Neural progenitor cell (in vitro differentiated cells): ENCODE results near the gene MDM4. TPM values are rescaled to one million over a fixed set of nuclear protein-coding genes. Genes with fewer than 3 reads are reported as not detected.

Experiments used
- DNase-seq: peaks from one replicate; pipeline ENCODE4 v3.0.0-alpha.2; 2016; ENCODE audit warnings: low spot score
- H2AFZ ChIP-seq: fragments of 200-600 bp; sonication (generic); replicated peaks from 2 replicates; pipeline ENCODE4 v1.6.1; 2016; ENCODE audit warnings: antibody characterized with exemption
- H3F3A ChIP-seq: fragments of 200-600 bp; sonication (generic); 2 replicates; pipeline ENCODE4 v1.6.1; 2016; ENCODE audit warnings: antibody characterized with exemption, low read depth
- H3K27ac ChIP-seq: fragments of 200-600 bp; sonication (generic); 2 replicates; pipeline ENCODE4 v1.5.1; 2016; ENCODE audit warnings: mild to moderate bottlenecking
- H3K27me3 ChIP-seq: fragments of 200-600 bp; sonication (generic); 2 replicates; pipeline ENCODE4 v1.6.1; 2016; ENCODE audit warnings: mild to moderate bottlenecking, moderate library complexity
- H3K36me3 ChIP-seq: fragments of 200-600 bp; sonication (generic); 2 replicates; pipeline ENCODE4 v1.5.1; 2016
- H3K4me1 ChIP-seq: fragments of 200-600 bp; sonication (generic); 2 replicates; pipeline ENCODE4 v1.6.1; 2016; ENCODE audit warnings: mixed run types
- H3K4me2 ChIP-seq: fragments of 200-600 bp; sonication (generic); 2 replicates; pipeline ENCODE4 v1.6.1; 2016
- H3K4me3 ChIP-seq: fragments of 200-600 bp; sonication (generic); 2 replicates; pipeline ENCODE4 v1.5.1; 2016
- H3K79me2 ChIP-seq: fragments of 200-600 bp; sonication (generic); 2 replicates; pipeline ENCODE4 v1.6.1; 2016; ENCODE audit warnings: low read depth
- H3K9ac ChIP-seq: fragments of 200-600 bp; sonication (generic); 2 replicates; pipeline ENCODE4 v1.6.1; 2016
- H3K9me3 ChIP-seq: fragments of 200-600 bp; sonication (generic); 2 replicates; pipeline ENCODE4 v1.5.1; 2016; ENCODE audit warnings: low read depth
- H4K20me1 ChIP-seq: fragments of 200-600 bp; sonication (generic); 2 replicates; pipeline ENCODE4 v1.6.1; 2016; ENCODE audit warnings: low read depth
- H3K27ac Mint-ChIP-seq: 3 replicates; pipeline ENCODE4 v1.8.0; 2021; ENCODE audit warnings: mixed read lengths
- H3K27me3 Mint-ChIP-seq: 2 replicates; pipeline ENCODE4 v1.8.0; 2022; ENCODE audit warnings: low read depth, mild to moderate bottlenecking, inconsistent platforms, moderate library complexity, mixed read lengths; ENCODE audit not compliant: insufficient read depth
- H3K36me3 Mint-ChIP-seq: 3 replicates; pipeline ENCODE4 v1.8.0; 2021; ENCODE audit warnings: mixed read lengths
- H3K4me1 Mint-ChIP-seq: 3 replicates; pipeline ENCODE4 v1.8.0; 2021; ENCODE audit warnings: mixed read lengths
- H3K4me3 Mint-ChIP-seq: 3 replicates; pipeline ENCODE4 v1.8.0; 2021; ENCODE audit warnings: mild to moderate bottlenecking, moderate library complexity, mixed read lengths
- H3K9me3 Mint-ChIP-seq: 3 replicates; pipeline ENCODE4 v1.8.0; 2020; ENCODE audit warnings: mixed read lengths
- EZH2 ChIP-seq: fragments of 200-600 bp; sonication (generic); IDR thresholded peaks from 2 replicates; pipeline ENCODE4 v1.6.1; 2017; ENCODE audit warnings: antibody characterized with exemption, mild to moderate bottlenecking, moderate library complexity
- EZH2phosphoT487 ChIP-seq: fragments of 200-600 bp; sonication (generic); IDR thresholded peaks from 2 replicates; pipeline ENCODE4 v1.6.1; 2017; ENCODE audit warnings: antibody characterized with exemption
- total RNA-seq: library from RNA; depleted of rRNA; stranded (reverse); fragments of >200 nt; gene quantifications from 2 replicates; pipeline ENCODE4 v1.2.3, GENCODE V29; 2015; ENCODE audit warnings: low replicate concordance
- TF ChIP-seq, protein P1 (sequence below): fragments of 200-600 bp; sonication (generic); IDR thresholded peaks from 2 replicates; pipeline ENCODE4 v1.5.1; 2017; ENCODE audit warnings: antibody characterized with exemption, mild to moderate bottlenecking

Gene MDM4
- total RNA-seq, 1 donor from 2014 or later = 72.9 TPM

DNA sequence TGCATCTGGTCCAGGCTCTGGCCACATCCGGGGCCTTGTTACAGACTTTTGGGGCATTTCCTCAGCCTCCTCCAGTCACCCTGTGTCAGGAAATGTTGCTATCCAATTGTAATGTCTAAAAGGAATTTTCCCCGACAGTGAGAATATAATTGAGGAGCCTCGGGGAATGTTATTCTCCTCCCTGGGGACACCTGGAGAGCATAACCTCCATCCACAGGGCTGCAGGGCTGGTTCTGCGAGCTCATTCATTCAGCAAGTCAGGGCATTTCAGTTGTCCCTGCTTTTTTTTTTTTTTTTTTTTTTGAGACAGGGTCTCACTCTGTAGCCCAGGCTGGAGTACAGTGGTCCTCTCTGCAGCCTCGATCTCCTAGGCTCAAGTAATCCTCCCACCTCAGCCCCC lies 72.6 kb downstream of the MDM4 start:
- H4K20me1 ChIP-seq = no peaks in the 10 kb centered on the region
- H3K27ac ChIP-seq = no peak overlapping the region
- no peaks in the 10 kb centered on the region for H3K36me3 Mint-ChIP-seq
- no peaks in the 10 kb centered on the region for H3K27me3 ChIP-seq
- H3K4me2 ChIP-seq = no peak overlapping the region
- H3K4me3 Mint-ChIP-seq = no peak overlapping the region
- TF ChIP-seq EZH2 (no peak), EZH2phosphoT487 (no peak)
- TF ChIP-seq, protein P1, sequence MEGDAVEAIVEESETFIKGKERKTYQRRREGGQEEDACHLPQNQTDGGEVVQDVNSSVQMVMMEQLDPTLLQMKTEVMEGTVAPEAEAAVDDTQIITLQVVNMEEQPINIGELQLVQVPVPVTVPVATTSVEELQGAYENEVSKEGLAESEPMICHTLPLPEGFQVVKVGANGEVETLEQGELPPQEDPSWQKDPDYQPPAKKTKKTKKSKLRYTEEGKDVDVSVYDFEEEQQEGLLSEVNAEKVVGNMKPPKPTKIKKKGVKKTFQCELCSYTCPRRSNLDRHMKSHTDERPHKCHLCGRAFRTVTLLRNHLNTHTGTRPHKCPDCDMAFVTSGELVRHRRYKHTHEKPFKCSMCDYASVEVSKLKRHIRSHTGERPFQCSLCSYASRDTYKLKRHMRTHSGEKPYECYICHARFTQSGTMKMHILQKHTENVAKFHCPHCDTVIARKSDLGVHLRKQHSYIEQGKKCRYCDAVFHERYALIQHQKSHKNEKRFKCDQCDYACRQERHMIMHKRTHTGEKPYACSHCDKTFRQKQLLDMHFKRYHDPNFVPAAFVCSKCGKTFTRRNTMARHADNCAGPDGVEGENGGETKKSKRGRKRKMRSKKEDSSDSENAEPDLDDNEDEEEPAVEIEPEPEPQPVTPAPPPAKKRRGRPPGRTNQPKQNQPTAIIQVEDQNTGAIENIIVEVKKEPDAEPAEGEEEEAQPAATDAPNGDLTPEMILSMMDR = no peak
- H3K79me2 ChIP-seq = no peaks in the 10 kb centered on the region
- H3K9ac ChIP-seq = no peak overlapping the region
- peaks cover 11% of the 10 kb centered on the region for H3K27me3 Mint-ChIP-seq
- H3K27ac Mint-ChIP-seq = no peak overlapping the region
- H3K9me3 ChIP-seq = no peaks in the 10 kb centered on the region
- DNase-seq = no peak
- peaks cover 19% of the 10 kb centered on the region for H3K4me1 Mint-ChIP-seq
- no peaks in the 10 kb centered on the region for H3F3A ChIP-seq
- peaks cover 3% of the 10 kb centered on the region for H3K9me3 Mint-ChIP-seq
- no peak overlapping the region for H2AFZ ChIP-seq
- no peak overlapping the region for H3K4me3 ChIP-seq
- H3K4me1 ChIP-seq = peaks cover 7% of the 10 kb centered on the region
- no peaks in the 10 kb centered on the region for H3K36me3 ChIP-seq

DNA sequence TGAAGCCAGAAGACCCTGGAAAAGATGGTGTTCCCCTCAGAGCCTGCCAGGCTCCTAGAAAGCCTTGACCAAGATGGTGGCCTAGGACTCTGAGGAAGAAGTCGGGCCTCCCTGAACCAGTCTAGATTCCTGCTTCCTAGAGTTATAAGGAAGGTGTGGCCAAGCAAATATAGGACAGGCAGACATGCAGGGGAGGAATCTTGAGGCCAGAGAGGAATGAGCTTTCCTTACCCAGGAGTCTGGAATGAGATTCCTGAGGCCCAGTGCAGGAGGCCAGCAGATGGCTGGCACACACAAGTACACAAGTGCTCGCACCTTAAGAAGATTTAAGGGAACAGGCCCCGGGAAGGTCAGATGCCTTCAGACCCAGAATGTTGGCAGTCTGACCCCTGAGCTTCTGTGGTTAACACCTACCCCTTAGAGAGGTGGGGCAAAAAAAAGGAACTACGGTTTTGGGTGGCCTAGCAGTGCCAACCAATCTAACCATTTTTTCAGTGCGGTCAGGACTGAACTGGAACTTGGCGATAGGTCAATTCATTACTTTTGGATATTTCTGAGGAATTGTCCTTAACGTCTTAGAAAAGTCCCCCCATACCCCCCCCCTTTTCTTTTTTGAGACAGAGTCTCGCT lies 73.3 kb downstream of the MDM4 start:
- Histone ChIP-seq H3K9me3 (no peaks in the 10 kb centered on the region), H3K79me2 (no peaks in the 10 kb centered on the region), H3F3A (no peaks in the 10 kb centered on the region), H4K20me1 (no peaks in the 10 kb centered on the region), H3K9ac (no peak overlapping the region), H3K27ac (no peak overlapping the region), H3K27me3 (no peaks in the 10 kb centered on the region), H3K4me3 (no peak overlapping the region), H2AFZ (no peak overlapping the region), H3K4me2 (no peak overlapping the region), H3K4me1 (peaks cover 7% of the 10 kb centered on the region), H3K36me3 (no peaks in the 10 kb centered on the region)
- H3K4me3 Mint-ChIP-seq = no peak overlapping the region
- peak overlapping the region; percentile 42 for H3K27ac Mint-ChIP-seq
- DNase-seq = no peak
- H3K36me3 Mint-ChIP-seq = no peaks in the 10 kb centered on the region
- peaks cover 19% of the 10 kb centered on the region for H3K4me1 Mint-ChIP-seq
- peaks cover 11% of the 10 kb centered on the region for H3K27me3 Mint-ChIP-seq
- peaks cover 3% of the 10 kb centered on the region for H3K9me3 Mint-ChIP-seq
- TF ChIP-seq EZH2 = no peak
- TF ChIP-seq EZH2phosphoT487 = no peak
- TF ChIP-seq, protein P1 = no peak

DNA sequence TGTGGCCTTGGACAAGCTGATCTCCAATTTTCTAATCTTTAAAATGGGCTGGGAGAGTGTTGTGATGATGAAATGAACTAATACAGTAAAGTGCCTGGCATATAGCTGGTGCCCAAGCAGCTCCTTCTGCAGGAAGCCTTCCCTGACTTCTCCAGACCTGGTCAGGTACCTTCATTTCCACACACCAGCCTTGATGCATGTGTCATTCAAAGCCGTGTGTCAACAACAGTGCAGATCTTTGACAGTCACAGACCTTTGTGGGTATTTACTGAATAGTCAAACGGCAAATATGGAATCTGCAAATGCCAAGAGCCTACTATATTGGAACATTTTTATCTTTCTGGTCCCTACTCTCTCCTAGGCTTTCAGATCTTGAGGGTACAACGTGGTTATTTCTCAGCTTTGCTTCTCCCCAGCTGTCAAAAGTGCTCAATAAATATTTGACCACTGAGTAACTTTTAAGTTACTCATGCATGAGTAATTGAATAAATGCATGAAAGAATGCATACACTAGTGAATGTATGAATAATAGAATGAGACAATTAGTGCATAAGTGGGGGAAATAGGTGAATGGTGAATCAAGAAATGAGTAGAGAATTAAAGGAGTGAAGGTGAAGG lies 75.4 kb downstream of the MDM4 start:
- peaks cover 19% of the 10 kb centered on the region for H3K4me1 Mint-ChIP-seq
- H3K9ac ChIP-seq = no peak overlapping the region

More for the DNA sequence above, 75.4 kb downstream of the MDM4 start:
- H3K4me3 Mint-ChIP-seq = no peak overlapping the region
- no peaks in the 10 kb centered on the region for H3F3A ChIP-seq
- no peaks in the 10 kb centered on the region for H3K36me3 ChIP-seq
- no peaks in the 10 kb centered on the region for H3K9me3 ChIP-seq
- no peak overlapping the region for H3K4me2 ChIP-seq
- H4K20me1 ChIP-seq = no peaks in the 10 kb centered on the region
- DNase-seq = no peak
- no peak overlapping the region for H3K27ac ChIP-seq
- no peaks in the 10 kb centered on the region for H3K27me3 ChIP-seq
- H3K4me3 ChIP-seq = no peak overlapping the region
- H3K27me3 Mint-ChIP-seq = peaks cover 11% of the 10 kb centered on the region
- no peaks in the 10 kb centered on the region for H3K79me2 ChIP-seq
- H3K36me3 Mint-ChIP-seq = no peaks in the 10 kb centered on the region
- TF ChIP-seq, protein P1 = no peak
- no peak for TF ChIP-seq EZH2
- no peak for TF ChIP-seq EZH2phosphoT487
- H3K27ac Mint-ChIP-seq = no peak overlapping the region
- no peak overlapping the region for H2AFZ ChIP-seq
- peaks cover 3% of the 10 kb centered on the region for H3K9me3 Mint-ChIP-seq
- peaks cover 7% of the 10 kb centered on the region for H3K4me1 ChIP-seq
